HUDEP-2 (cell line): Measurements from ENCODE around the gene GADD45B.
"Not testable (repeated sequence)": the region's sequence is repeated elsewhere in the genome, so short reads cannot be mapped to it uniquely, and the experiment has no call there.

Experiments used
- DNase-seq, 76 experiments: peaks; one replicate each; lab custom pipeline; 2025; ENCODE audit not compliant: unreplicated experiment in 76 of 76; lab: John Stamatoyannopoulos, UW

GADD45B gene

GRCh38 chr19:2507109-2507508 lies 31.2 kb downstream of the GADD45B start:
- DNase-seq: no peak

GRCh38 chr19:2509096-2509495 lies 33.2 kb downstream of the GADD45B start:
- DNase-seq: no peak

GRCh38 chr19:2511570-2511969 lies 35.6 kb downstream of the GADD45B start:
- DNase-seq: no peak

- no peak for DNase-seq
Observed at GRCh38 chr19:2511991-2512390, 36.1 kb downstream of the GADD45B start.

- DNase-seq: no peak
Observed at GRCh38 chr19:2512523-2513431, 36.9 kb downstream of the GADD45B start.

- no peak for DNase-seq
Observed at GRCh38 chr19:2514981-2515518, 39.1 kb downstream of the GADD45B start.

GRCh38 chr19:2516727-2517126 lies 40.8 kb downstream of the GADD45B start:
- DNase-seq: no peak

- no peak for DNase-seq
Observed at GRCh38 chr19:2517881-2518601, 42.1 kb downstream of the GADD45B start.

- DNase-seq: not testable (repeated sequence)
Observed at GRCh38 chr19:2518856-2519255, 42.9 kb downstream of the GADD45B start.

- DNase-seq: no peak
Observed at GRCh38 chr19:2519482-2519881, 43.6 kb downstream of the GADD45B start.

- DNase-seq: no peak
Observed at GRCh38 chr19:2523630-2524311, 47.8 kb downstream of the GADD45B start.

GRCh38 chr19:2524361-2524839 lies 48.5 kb downstream of the GADD45B start:
- no peak for DNase-seq

GRCh38 chr19:2524840-2525723 lies 49.2 kb downstream of the GADD45B start:
- DNase-seq: no peak

GRCh38 chr19:2527171-2527570 lies 51.2 kb downstream of the GADD45B start:
- no peak for DNase-seq

- DNase-seq: no peak
Observed at GRCh38 chr19:2527686-2528085, 51.8 kb downstream of the GADD45B start.
